HEK293 (cell line): ENCODE measurements around the gene PAX9.

Source experiments
- MEIS1 ChIP-seq: sonication (generic); formaldehyde crosslinking; IDR thresholded peaks from 2 replicates; pipeline ENCODE4 v1.8.1; 2022; ENCODE audit warnings: missing genetic modification reagents, mild to moderate bottlenecking, borderline replicate concordance
- REST ChIP-seq: fragments of 450-650 bp; formaldehyde crosslinking; IDR thresholded peaks from 2 replicates; pipeline ENCODE4 v1.5.1; 2016; ENCODE audit warnings: missing biosample characterization, missing genetic modification characterization
- SETDB1 ChIP-seq: IDR thresholded peaks from one replicate; pipeline ENCODE4 v1.6.1; 2017; ENCODE audit warnings: mild to moderate bottlenecking, low read length, moderate library complexity, mixed read lengths; ENCODE audit not compliant: insufficient read length
- ZFP3 ChIP-seq: fragments of 450-650 bp; formaldehyde crosslinking; IDR thresholded peaks from 2 replicates; pipeline ENCODE4 v1.5.1; 2016; ENCODE audit warnings: low read depth, missing biosample characterization, missing genetic modification characterization
- ZNF2 ChIP-seq: fragments of 450-650 bp; formaldehyde crosslinking; IDR thresholded peaks from 2 replicates; pipeline ENCODE4 v1.5.1; 2016; ENCODE audit warnings: missing biosample characterization, missing genetic modification characterization
- ZNF311 ChIP-seq: fragments of 450-650 bp; formaldehyde crosslinking; IDR thresholded peaks from 2 replicates; pipeline ENCODE4 v1.5.1; 2017; ENCODE audit warnings: missing biosample characterization, missing genetic modification characterization, borderline replicate concordance
- ZSCAN18 ChIP-seq: fragments of 450-650 bp; formaldehyde crosslinking; IDR thresholded peaks from 2 replicates; pipeline ENCODE4 v1.5.1; 2016; ENCODE audit warnings: missing biosample characterization, missing genetic modification characterization
- TF ChIP-seq, protein P1 (sequence below): fragments of 450-650 bp; formaldehyde crosslinking; IDR thresholded peaks from 2 replicates; pipeline ENCODE4 v1.5.1; 2016; ENCODE audit warnings: missing biosample characterization, missing genetic modification characterization

DNA sequence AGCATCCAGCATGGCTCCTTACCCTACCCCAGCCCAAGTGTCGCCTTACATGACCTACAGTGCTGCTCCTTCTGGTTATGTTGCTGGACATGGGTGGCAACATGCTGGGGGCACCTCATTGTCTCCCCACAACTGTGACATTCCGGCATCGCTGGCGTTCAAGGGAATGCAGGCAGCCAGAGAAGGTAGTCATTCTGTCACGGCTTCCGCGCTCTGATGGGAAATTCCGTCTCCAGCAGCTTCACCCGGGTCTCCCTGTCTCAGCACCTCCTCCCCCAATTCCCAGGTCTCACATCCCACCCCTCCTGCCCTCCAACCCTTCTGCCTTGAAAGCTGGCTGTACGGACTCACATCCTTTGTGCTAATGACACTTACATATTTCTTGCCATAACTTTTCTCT lies 14.6 kb downstream of the PAX9 start:
- no peak for TF ChIP-seq REST (tag by site-specific recombination)
- TF ChIP-seq ZNF2 (tag by site-specific recombination): no peak
- no peak for TF ChIP-seq ZNF311 (tag by site-specific recombination)
- TF ChIP-seq SETDB1: no peak
- TF ChIP-seq ZSCAN18 (tag by site-specific recombination): no peak
- TF ChIP-seq, protein P1, sequence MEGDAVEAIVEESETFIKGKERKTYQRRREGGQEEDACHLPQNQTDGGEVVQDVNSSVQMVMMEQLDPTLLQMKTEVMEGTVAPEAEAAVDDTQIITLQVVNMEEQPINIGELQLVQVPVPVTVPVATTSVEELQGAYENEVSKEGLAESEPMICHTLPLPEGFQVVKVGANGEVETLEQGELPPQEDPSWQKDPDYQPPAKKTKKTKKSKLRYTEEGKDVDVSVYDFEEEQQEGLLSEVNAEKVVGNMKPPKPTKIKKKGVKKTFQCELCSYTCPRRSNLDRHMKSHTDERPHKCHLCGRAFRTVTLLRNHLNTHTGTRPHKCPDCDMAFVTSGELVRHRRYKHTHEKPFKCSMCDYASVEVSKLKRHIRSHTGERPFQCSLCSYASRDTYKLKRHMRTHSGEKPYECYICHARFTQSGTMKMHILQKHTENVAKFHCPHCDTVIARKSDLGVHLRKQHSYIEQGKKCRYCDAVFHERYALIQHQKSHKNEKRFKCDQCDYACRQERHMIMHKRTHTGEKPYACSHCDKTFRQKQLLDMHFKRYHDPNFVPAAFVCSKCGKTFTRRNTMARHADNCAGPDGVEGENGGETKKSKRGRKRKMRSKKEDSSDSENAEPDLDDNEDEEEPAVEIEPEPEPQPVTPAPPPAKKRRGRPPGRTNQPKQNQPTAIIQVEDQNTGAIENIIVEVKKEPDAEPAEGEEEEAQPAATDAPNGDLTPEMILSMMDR (tag by site-specific recombination): no peak
- no peak for TF ChIP-seq MEIS1 (CRISPR knock-in tag)
- TF ChIP-seq ZFP3 (tag by site-specific recombination): no peak
